Skeletal muscle tissue (tissue), 4 donors: ENCODE data around the gene NEIL1. TPM values are rescaled to one million over a fixed set of nuclear protein-coding genes. Genes with fewer than 3 reads are reported as not detected.
"Not testable (repeated sequence)": the region's sequence is repeated elsewhere in the genome, so short reads cannot be mapped to it uniquely, and the experiment has no call there.

Experiments
- H3K27ac ChIP-seq: one replicate; pipeline ENCODE4 v1.7.0; 2013; ENCODE audit warnings: mild to moderate bottlenecking, low read depth, low read length, inconsistent platforms
- H3K27me3 ChIP-seq, 3 donors: one replicate each; pipeline ENCODE4 v1.7.0; 2013; ENCODE audit warnings: low read length in 3 of 3; ENCODE audit not compliant: control insufficient read depth in 3 of 3, insufficient read depth in 3 of 3
- H3K36me3 ChIP-seq, 3 donors: one replicate each; pipeline ENCODE4 v1.7.0; 2013; ENCODE audit warnings: low read length in 3 of 3; ENCODE audit not compliant: control insufficient read depth in 3 of 3, insufficient read depth in 3 of 3
- H3K4me1 ChIP-seq, 3 donors: one replicate each; pipeline ENCODE4 v1.7.0; 2013; ENCODE audit warnings: low read length in 3 of 3, mild to moderate bottlenecking in 3 of 3; ENCODE audit not compliant: control insufficient read depth in 3 of 3, insufficient read depth in 3 of 3
- H3K4me3 ChIP-seq, 3 donors: one replicate each; pipeline ENCODE4 v1.7.0; 2013; ENCODE audit warnings: low read length in 3 of 3
- H3K9ac ChIP-seq, 3 donors: one replicate each; pipeline ENCODE4 v1.7.0; 2013; ENCODE audit warnings: low read length in 3 of 3, mild to moderate bottlenecking in 3 of 3, moderate library complexity in 2 of 3, low read depth in 1 of 3
- H3K9me3 ChIP-seq, 3 donors: one replicate each; pipeline ENCODE4 v1.7.0; 2013; ENCODE audit warnings: low read length in 3 of 3; ENCODE audit not compliant: control insufficient read depth in 3 of 3
- total RNA-seq: library from RNA; depleted of rRNA; stranded (reverse); fragments of >200 nt; gene quantifications from one replicate; pipeline ENCODE4 v1.2.3, GENCODE V29; 2014
- donor health status: Osteomylitis.

The NEIL1 gene
- total RNA-seq, 1 donor from 2014 or later = 4.7 TPM

- Histone ChIP-seq H3K36me3 (no peaks in the 10 kb centered on the region), H3K27me3 (no peaks in the 10 kb centered on the region), H3K27ac (no peak overlapping the region)
Measured at GRCh38 chr15:75348034-75348561, 1.3 kb downstream of the NEIL1 start.

GRCh38 chr15:75348562-75349350, 1.9 kb downstream of the NEIL1 start:
- Histone ChIP-seq H3K36me3 (peaks cover 0 to 3% (median 0%) of the 10 kb centered on the region in 3 donors), H3K9ac (peak overlapping the region; percentile 72 to 92 (median 92)), H3K27ac (no peak overlapping the region), H3K27me3 (no peaks in the 10 kb centered on the region), H3K9me3 (no peaks in the 10 kb centered on the region), H3K4me3 (peak overlapping the region; percentile 77 to 92 (median 88)), H3K4me1 (peaks cover 8 to 22% (median 10%) of the 10 kb centered on the region in 3 donors)

More at GRCh38 chr15:75348034-75348561, 1.3 kb downstream of the NEIL1 start:
- peaks cover 8 to 22% (median 10%) of the 10 kb centered on the region in 3 donors for H3K4me1 ChIP-seq
- H3K9me3 ChIP-seq = no peaks in the 10 kb centered on the region
- peak overlapping the region; percentile 77 to 92 (median 88) for H3K4me3 ChIP-seq
- peak overlapping the region; percentile 88 to 92 (median 92) for H3K9ac ChIP-seq

GRCh38 chr15:75349351-75349669, 2.5 kb downstream of the NEIL1 start:
- H3K27ac ChIP-seq, H3K27me3 ChIP-seq, H3K36me3 ChIP-seq, H3K4me3 ChIP-seq, H3K9me3 ChIP-seq: not testable (repeated sequence)
- Histone ChIP-seq H3K9ac (peak overlapping the region in 1 of 3 donors; percentile 92), H3K4me1 (peaks cover 8 to 22% (median 10%) of the 10 kb centered on the region in 3 donors)

- H3K9ac ChIP-seq = no peak overlapping the region
- no peaks in the 10 kb centered on the region for H3K27me3 ChIP-seq
- H3K4me1 ChIP-seq = peaks cover 8 to 22% (median 10%) of the 10 kb centered on the region in 3 donors
- no peaks in the 10 kb centered on the region for H3K9me3 ChIP-seq
- no peak overlapping the region for H3K4me3 ChIP-seq
- no peak overlapping the region for H3K27ac ChIP-seq
- H3K36me3 ChIP-seq = peaks cover 6 to 9% (median 8%) of the 10 kb centered on the region in 3 donors
Measured at GRCh38 chr15:75349851-75350588, 3.2 kb downstream of the NEIL1 start.

GRCh38 chr15:75350601-75351361, 3.9 kb downstream of the NEIL1 start:
- Histone ChIP-seq H3K4me3 (no peak overlapping the region), H3K36me3 (peaks cover 10 to 14% (median 10%) of the 10 kb centered on the region in 3 donors), H3K9ac (no peak overlapping the region), H3K9me3 (no peaks in the 10 kb centered on the region), H3K4me1 (peaks cover 8 to 22% (median 10%) of the 10 kb centered on the region in 3 donors), H3K27me3 (no peaks in the 10 kb centered on the region), H3K27ac (no peak overlapping the region)

GRCh38 chr15:75352186-75353080, 5.6 kb downstream of the NEIL1 start:
- Histone ChIP-seq H3K9me3 (no peaks in the 10 kb centered on the region), H3K9ac (no peak overlapping the region), H3K27me3 (no peaks in the 10 kb centered on the region), H3K4me3 (no peak overlapping the region), H3K4me1 (peaks cover 6 to 14% (median 10%) of the 10 kb centered on the region in 3 donors), H3K27ac (no peak overlapping the region), H3K36me3 (peaks cover 17 to 28% (median 22%) of the 10 kb centered on the region in 3 donors)

GRCh38 chr15:75353604-75354003, 6.8 kb downstream of the NEIL1 start:
- no peak overlapping the region for H3K9ac ChIP-seq
- no peaks in the 10 kb centered on the region for H3K9me3 ChIP-seq
- peaks cover 22 to 36% (median 30%) of the 10 kb centered on the region in 3 donors for H3K36me3 ChIP-seq
- no peak overlapping the region for H3K4me3 ChIP-seq
- H3K27me3 ChIP-seq = no peaks in the 10 kb centered on the region
- H3K27ac ChIP-seq = no peak overlapping the region
- H3K4me1 ChIP-seq = peaks cover 6 to 7% (median 6%) of the 10 kb centered on the region in 3 donors

GRCh38 chr15:75354454-75354853, 7.6 kb downstream of the NEIL1 start:
- Histone ChIP-seq H3K4me3 (no peak overlapping the region), H3K27ac (no peak overlapping the region), H3K9me3 (no peaks in the 10 kb centered on the region), H3K36me3 (peaks cover 26 to 44% (median 37%) of the 10 kb centered on the region in 3 donors), H3K27me3 (no peaks in the 10 kb centered on the region), H3K4me1 (peaks cover 0 to 4% (median 2%) of the 10 kb centered on the region in 3 donors), H3K9ac (no peak overlapping the region)

- Histone ChIP-seq H3K9me3 (no peaks in the 10 kb centered on the region), H3K27ac (no peak overlapping the region), H3K4me1 (peaks cover 0 to 1% (median 0%) of the 10 kb centered on the region in 3 donors), H3K4me3 (no peak overlapping the region), H3K27me3 (no peaks in the 10 kb centered on the region), H3K9ac (no peak overlapping the region), H3K36me3 (peaks cover 31 to 52% (median 44%) of the 10 kb centered on the region in 3 donors)
Measured at GRCh38 chr15:75355369-75355768, 8.5 kb downstream of the NEIL1 start.
